UCSD-AML1 (cell line): ENCODE data around the gene FAM83G.
"Not testable (repeated sequence)": the region's sequence is repeated elsewhere in the genome, so short reads cannot be mapped to it uniquely, and the experiment has no call there.

Experiments
- DNase-seq: peaks from one replicate; lab custom pipeline; 2025; ENCODE audit not compliant: unreplicated experiment; lab: John Stamatoyannopoulos, UW

Gene FAM83G

DNA sequence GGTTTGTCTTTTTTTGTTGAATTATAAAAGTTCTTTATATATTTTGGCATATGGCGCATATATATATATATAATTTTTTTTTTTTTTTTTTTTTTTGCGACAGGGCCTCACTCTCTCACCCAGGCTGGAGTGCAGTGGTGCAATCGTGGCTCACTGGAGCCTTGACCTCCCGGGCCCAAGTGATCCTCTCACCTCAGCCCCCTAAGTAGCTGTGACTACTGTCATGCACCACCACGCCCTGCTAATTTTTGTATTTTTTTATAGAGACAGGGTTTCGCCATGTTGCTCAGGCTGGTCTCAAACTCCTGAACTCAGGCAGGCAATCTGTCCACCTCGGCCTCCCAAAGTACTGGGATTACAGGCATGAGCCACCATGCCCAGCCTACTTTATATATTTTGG lies 82.0 kb downstream of the FAM83G start:
- not testable (repeated sequence) for DNase-seq

- DNase-seq, result no peak
Measured at GRCh38 chr17:18921912-18922451, 82.6 kb downstream of the FAM83G start.

DNA sequence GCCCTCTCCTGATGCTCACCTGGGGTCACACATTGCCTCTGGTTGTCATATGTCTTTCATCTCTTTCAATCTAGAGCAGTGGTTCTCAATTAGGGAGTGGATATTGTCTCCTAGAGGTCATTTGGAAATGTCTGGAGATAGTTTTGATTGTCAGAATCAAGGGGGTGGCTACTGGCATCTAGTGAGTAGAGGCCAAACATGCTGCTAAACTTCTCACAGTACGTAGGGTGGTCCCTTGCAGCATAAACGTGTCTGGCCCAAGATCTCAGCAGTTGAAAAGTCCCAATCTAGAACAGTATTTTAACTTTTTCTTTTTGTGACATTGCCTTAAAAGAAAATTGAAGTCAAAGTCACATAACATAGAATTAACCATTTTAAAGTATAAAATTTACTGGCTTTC lies 83.1 kb downstream of the FAM83G start:
- DNase-seq, result no peak

GRCh38 chr17:18920911-18921441 lies 83.6 kb downstream of the FAM83G start:
- DNase-seq, result no peak

DNA sequence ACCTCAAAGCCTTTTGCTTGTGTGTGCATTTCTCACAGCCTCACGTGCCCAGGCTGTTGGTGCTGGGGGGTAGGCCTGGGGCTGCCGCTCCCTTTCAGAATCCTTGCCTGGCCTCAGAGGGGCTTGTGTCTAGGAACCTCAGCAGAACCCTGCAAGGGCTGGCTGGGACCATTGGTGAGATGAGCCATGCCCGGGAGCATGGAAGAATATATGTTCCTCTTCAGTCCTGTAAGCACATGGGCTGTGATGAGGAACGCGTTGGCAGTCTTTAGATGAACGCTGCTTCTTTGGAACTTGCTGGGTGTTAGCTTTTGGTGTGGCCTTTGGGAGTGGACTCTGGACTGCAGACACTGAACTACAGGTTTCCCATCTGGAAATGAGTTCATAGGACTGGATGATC lies 84.6 kb downstream of the FAM83G start:
- DNase-seq, result no peak
